GM23338 (cell line): Measurements from ENCODE around the gene CHSY1. TPM values are rescaled to one million over a fixed set of nuclear protein-coding genes. Genes with fewer than 3 reads are reported as not detected.

Experiments
- ATAC-seq: fragments of 200-7000 bp; cut with Tn5 transposase; 3 replicates; pipeline ENCODE4 v1.9.1; 2020
- DNase-seq: peaks from one replicate; pipeline ENCODE4 v3.0.0-alpha.2; 2015; ENCODE audit warnings: low spot score
- H2AFZ ChIP-seq: fragments of 200-600 bp; sonication (generic); 2 replicates; pipeline ENCODE4 v1.8.0; 2016; ENCODE audit warnings: antibody characterized with exemption, mild to moderate bottlenecking, moderate library complexity
- H3F3A ChIP-seq: fragments of 200-600 bp; sonication (generic); replicated peaks from 2 replicates; pipeline ENCODE4 v1.8.0; 2017; ENCODE audit warnings: antibody characterized with exemption, mixed run types, low read depth
- H3K27ac ChIP-seq: fragments of 200-600 bp; sonication (generic); 2 replicates; pipeline ENCODE4 v1.6.1; 2016; ENCODE audit warnings: low read depth
- H3K27me3 ChIP-seq: fragments of 200-600 bp; sonication (generic); 2 replicates; pipeline ENCODE4 v1.8.0; 2016; ENCODE audit warnings: mild to moderate bottlenecking, mixed run types, moderate library complexity; ENCODE audit not compliant: insufficient read depth
- H3K36me3 ChIP-seq: fragments of 200-600 bp; sonication (generic); 2 replicates; pipeline ENCODE4 v1.8.0; 2016; ENCODE audit warnings: mild to moderate bottlenecking; ENCODE audit not compliant: insufficient read depth
- H3K4me1 ChIP-seq: fragments of 200-600 bp; sonication (generic); 2 replicates; pipeline ENCODE4 v1.8.0; 2016; ENCODE audit warnings: mild to moderate bottlenecking, moderate library complexity; ENCODE audit not compliant: insufficient read depth
- H3K4me2 ChIP-seq: fragments of 200-600 bp; sonication (generic); 2 replicates; pipeline ENCODE4 v1.7.1; 2017; ENCODE audit warnings: mixed run types
- H3K4me3 ChIP-seq: fragments of 200-600 bp; sonication (generic); 2 replicates; pipeline ENCODE4 v1.6.1; 2016; ENCODE audit warnings: mixed run types
- H3K79me2 ChIP-seq: fragments of 200-600 bp; sonication (generic); replicated peaks from 2 replicates; pipeline ENCODE4 v1.8.0; 2017; ENCODE audit warnings: mild to moderate bottlenecking; ENCODE audit not compliant: insufficient read depth
- H3K9me2 ChIP-seq: fragments of 200-600 bp; sonication (generic); 2 replicates; pipeline ENCODE4 v1.8.0; 2017; ENCODE audit not compliant: insufficient read depth
- H4K20me1 ChIP-seq: fragments of 200-600 bp; sonication (generic); replicated peaks from 2 replicates; pipeline ENCODE4 v1.8.0; 2017; ENCODE audit warnings: mild to moderate bottlenecking; ENCODE audit not compliant: insufficient read depth
- H3K27ac Mint-ChIP-seq: 2 replicates; pipeline ENCODE4 v1.8.0; 2020; ENCODE audit warnings: inconsistent platforms, mild to moderate bottlenecking, moderate library complexity, mixed read lengths
- H3K27me3 Mint-ChIP-seq: 3 replicates; pipeline ENCODE4 v1.8.0; 2022; ENCODE audit warnings: low read depth, mild to moderate bottlenecking, moderate library complexity, mixed read lengths, inconsistent platforms; ENCODE audit not compliant: insufficient read depth, poor library complexity
- H3K36me3 Mint-ChIP-seq: 3 replicates; pipeline ENCODE4 v1.8.0; 2021; ENCODE audit warnings: low read depth, mild to moderate bottlenecking, inconsistent platforms, moderate library complexity, mixed read lengths
- H3K4me1 Mint-ChIP-seq: 3 replicates; pipeline ENCODE4 v1.8.0; 2020; ENCODE audit warnings: mild to moderate bottlenecking, inconsistent platforms, mixed read lengths
- H3K4me3 Mint-ChIP-seq: 3 replicates; pipeline ENCODE4 v1.8.0; 2021; ENCODE audit warnings: moderate library complexity, mild to moderate bottlenecking, inconsistent platforms, mixed read lengths
- H3K9me3 Mint-ChIP-seq: 3 replicates; pipeline ENCODE4 v1.8.0; 2020; ENCODE audit warnings: moderate library complexity, mild to moderate bottlenecking, inconsistent platforms, mixed read lengths
- CREB1 ChIP-seq: fragments of 250-450 bp; sonication (Bioruptor Pico); IDR thresholded peaks from 2 replicates; pipeline ENCODE4 v1.5.0; 2020; ENCODE audit warnings: low read depth, mild to moderate bottlenecking, moderate library complexity
- CTCF ChIP-seq, 2 experiments: fragments of 200-600 bp in 1 of 2; sonication (generic) in 1 of 2; conservative IDR thresholded peaks; 2 replicates each; pipeline versions ENCODE4 v1.5.1 to v1.6.1; 2016 to 2017; ENCODE audit warnings: antibody characterized with exemption in 2 of 2, low read depth in 2 of 2, mild to moderate bottlenecking in 2 of 2, moderate library complexity in 1 of 2
- ETS1 ChIP-seq: IDR thresholded peaks from 2 replicates; pipeline ENCODE4 v1.6.1; 2016; ENCODE audit warnings: antibody characterized with exemption
- EZH2 ChIP-seq: fragments of 200-600 bp; sonication (generic); IDR thresholded peaks from one replicate; pipeline ENCODE4 v1.8.0; 2017; ENCODE audit warnings: antibody characterized with exemption, mild to moderate bottlenecking, low read depth; ENCODE audit not compliant: unreplicated experiment
- JUNB ChIP-seq: IDR thresholded peaks from one replicate; pipeline ENCODE4 v1.6.1; 2016; ENCODE audit warnings: antibody characterized with exemption; ENCODE audit not compliant: unreplicated experiment
- NANOG ChIP-seq: IDR thresholded peaks from 2 replicates; pipeline ENCODE4 v1.6.1; 2016; ENCODE audit warnings: antibody characterized with exemption, borderline replicate concordance
- POLR2AphosphoS5 ChIP-seq: IDR thresholded peaks from 2 replicates; pipeline ENCODE4 v1.6.1; 2016; ENCODE audit warnings: antibody characterized with exemption, low read depth
- REST ChIP-seq: IDR thresholded peaks from one replicate; pipeline ENCODE4 v1.6.1; 2018; ENCODE audit warnings: antibody characterized with exemption; ENCODE audit not compliant: unreplicated experiment
- STAT1 ChIP-seq: IDR thresholded peaks from one replicate; pipeline ENCODE4 v1.6.1; 2016; ENCODE audit warnings: antibody characterized with exemption; ENCODE audit not compliant: unreplicated experiment
- ZNF114 ChIP-seq: fragments of 250-450 bp; sonication (Bioruptor Pico); IDR thresholded peaks from 2 replicates; pipeline ENCODE4 v1.5.0; 2020; ENCODE audit warnings: mild to moderate bottlenecking, moderate library complexity
- ZNF331 ChIP-seq: fragments of 250-450 bp; sonication (Bioruptor Pico); IDR thresholded peaks from 2 replicates; pipeline ENCODE4 v1.5.0; 2020; ENCODE audit warnings: low read depth, mild to moderate bottlenecking, moderate library complexity
- ZNF462 ChIP-seq: fragments of 250-450 bp; sonication (Bioruptor Pico); IDR thresholded peaks from 2 replicates; pipeline ENCODE4 v1.5.0; 2020; ENCODE audit warnings: mild to moderate bottlenecking, moderate library complexity
- polyA plus RNA-seq: library from polyadenylated mRNA; unstranded; fragments of >200 nt; fragmentation: Nextera tagmentation; extraction: Ambion mirVana; gene quantifications from 2 replicates; pipeline ENCODE4 v1.2.1, GENCODE V29; 2016
- total RNA-seq: library from RNA; depleted of rRNA; stranded (reverse); fragments of >200 nt; shearing (Covaris generic); gene quantifications from 2 replicates; pipeline ENCODE4 v1.2.3, GENCODE V29; 2014

CHSY1 gene
- total and polyA plus RNA-seq, 2 experiments from 2014 or later, result 9.8 to 47.7 TPM

- ATAC-seq, result no peak
These were observed 118.7 kb downstream of the CHSY1 start for GRCh38 chr15:101133181-101133460.

More at GRCh38 chr15:101133181-101133460, 118.7 kb downstream of the CHSY1 start:
- TF ChIP-seq ETS1, result no peak
- no peak for TF ChIP-seq ZNF462 (CRISPR knock-in tag)
- TF ChIP-seq CREB1, result no peak
- TF ChIP-seq REST, result no peak
- no peak for TF ChIP-seq POLR2AphosphoS5
- TF ChIP-seq EZH2, result no peak
- no peak for TF ChIP-seq JUNB
- no peak for TF ChIP-seq CTCF (conservative IDR thresholded peaks at IDR 0.05; ENCODE audit: low read depth in 2 of 2)
- TF ChIP-seq STAT1, result no peak
- TF ChIP-seq ZNF331 (CRISPR knock-in tag), result no peak
- no peak for TF ChIP-seq NANOG
- TF ChIP-seq ZNF114 (CRISPR knock-in tag), result no peak
- Histone ChIP-seq H2AFZ (no peak overlapping the region), H3K27me3 (peaks cover 19% of the 10 kb centered on the region), H3K9me2 (no peaks in the 10 kb centered on the region), H3K4me2 (no peak overlapping the region), H3F3A (no peaks in the 10 kb centered on the region), H3K4me1 (peaks cover 7% of the 10 kb centered on the region; the same call in 1 of the 2 replicates), H3K27ac (no peak overlapping the region), H3K79me2 (no peaks in the 10 kb centered on the region), H3K4me3 (no peak overlapping the region), H3K36me3 (no peaks in the 10 kb centered on the region), H4K20me1 (no peaks in the 10 kb centered on the region)
- Mint-ChIP-seq H3K27me3 (peaks cover 24% of the 10 kb centered on the region), H3K4me1 (peaks cover 20% of the 10 kb centered on the region), H3K4me3 (no peak overlapping the region), H3K9me3 (peaks cover 5% of the 10 kb centered on the region), H3K36me3 (no peaks in the 10 kb centered on the region), H3K27ac (no peak overlapping the region)
- no peak for DNase-seq
